H9 (cell line): Measurements from ENCODE around the gene YBEY. TPM values are rescaled to one million over a fixed set of nuclear protein-coding genes. Genes with fewer than 3 reads are reported as not detected.

ENCODE experiments used
- DNase-seq: peaks from one replicate; pipeline ENCODE4 v3.0.0-alpha.2; 2017
- H2AFZ ChIP-seq: one replicate; pipeline ENCODE4 v1.6.1; 2013; ENCODE audit warnings: mild to moderate bottlenecking, low read length, control low read depth, moderate library complexity
- H2AK5ac ChIP-seq: 2 replicates; pipeline ENCODE4 v1.6.1; 2013; ENCODE audit warnings: low read length, control low read depth, mixed read lengths; ENCODE audit not compliant: insufficient read length
- H2BK120ac ChIP-seq: one replicate; pipeline ENCODE4 v1.6.1; 2013; ENCODE audit warnings: low read depth, mild to moderate bottlenecking, low read length, control low read depth, inconsistent platforms; ENCODE audit not compliant: poor library complexity, severe bottlenecking
- H2BK12ac ChIP-seq: 2 replicates; pipeline ENCODE4 v1.6.1; 2013; ENCODE audit warnings: low read length, control low read depth, mixed read lengths, low read depth; ENCODE audit not compliant: insufficient read length
- H2BK15ac ChIP-seq: 2 replicates; pipeline ENCODE4 v1.6.1; 2013; ENCODE audit warnings: low read depth, low read length, control low read depth
- H2BK20ac ChIP-seq: one replicate; pipeline ENCODE4 v1.6.1; 2013; ENCODE audit warnings: low read depth, mild to moderate bottlenecking, low read length, control low read depth, inconsistent platforms; ENCODE audit not compliant: poor library complexity, severe bottlenecking
- H2BK5ac ChIP-seq: 2 replicates; pipeline ENCODE4 v1.6.1; 2013; ENCODE audit warnings: low read length, control low read depth, mixed read lengths; ENCODE audit not compliant: insufficient read length
- H3K14ac ChIP-seq: 2 replicates; pipeline ENCODE4 v1.6.1; 2013; ENCODE audit warnings: low read length, control low read depth; ENCODE audit not compliant: insufficient read depth
- H3K18ac ChIP-seq: 2 replicates; pipeline ENCODE4 v1.6.1; 2013; ENCODE audit warnings: low read depth, mild to moderate bottlenecking, mixed read lengths, low read length, control low read depth; ENCODE audit not compliant: insufficient read length
- H3K23ac ChIP-seq: 2 replicates; pipeline ENCODE4 v1.6.1; 2013; ENCODE audit warnings: low read length, control low read depth, mixed read lengths, low read depth; ENCODE audit not compliant: insufficient read length
- H3K23me2 ChIP-seq: 2 replicates; pipeline ENCODE4 v1.6.1; 2013; ENCODE audit warnings: low read depth, mild to moderate bottlenecking, mixed read lengths, low read length, control low read depth; ENCODE audit not compliant: insufficient read length, poor library complexity, severe bottlenecking
- H3K27ac ChIP-seq: 2 replicates; pipeline ENCODE4 v1.5.1; 2013; ENCODE audit warnings: low read length, control low read depth, mixed read lengths, low read depth; ENCODE audit not compliant: insufficient read length
- H3K27me3 ChIP-seq: 2 replicates; pipeline ENCODE4 v1.6.1; 2013; ENCODE audit warnings: low read length, control low read depth, inconsistent platforms; ENCODE audit not compliant: insufficient read depth
- H3K4ac ChIP-seq: 2 replicates; pipeline ENCODE4 v1.6.1; 2013; ENCODE audit warnings: low read depth, mild to moderate bottlenecking, control low read depth, inconsistent platforms, low read length, moderate library complexity
- H3K4me1 ChIP-seq: 2 replicates; pipeline ENCODE4 v1.6.1; 2013; ENCODE audit warnings: low read length, control low read depth, inconsistent platforms; ENCODE audit not compliant: insufficient read depth
- H3K4me2 ChIP-seq: 2 replicates; pipeline ENCODE4 v1.6.1; 2013; ENCODE audit warnings: low read length, control low read depth, mixed read lengths; ENCODE audit not compliant: insufficient read length, insufficient read depth
- H3K56ac ChIP-seq: 2 replicates; pipeline ENCODE4 v1.6.1; 2013; ENCODE audit warnings: low read depth, mild to moderate bottlenecking, mixed read lengths, low read length, control low read depth; ENCODE audit not compliant: insufficient read length
- H3K79me1 ChIP-seq: 2 replicates; pipeline ENCODE4 v1.6.1; 2013; ENCODE audit warnings: low read depth, mild to moderate bottlenecking, moderate library complexity, low read length, control low read depth, inconsistent platforms; ENCODE audit not compliant: insufficient read depth, poor library complexity, severe bottlenecking
- H3K79me2 ChIP-seq: 2 replicates; pipeline ENCODE4 v1.6.1; 2013; ENCODE audit warnings: low read length, control low read depth, inconsistent platforms; ENCODE audit not compliant: insufficient read depth
- H3K9ac ChIP-seq: 2 replicates; pipeline ENCODE4 v1.6.1; 2013; ENCODE audit warnings: low read length, control low read depth, mixed read lengths; ENCODE audit not compliant: insufficient read length; ENCODE audit errors: extremely low read depth
- H3K9me3 ChIP-seq: one replicate; pipeline ENCODE4 v1.6.1; 2013; ENCODE audit warnings: low read depth, low read length, inconsistent platforms; ENCODE audit not compliant: control insufficient read depth
- H3T11ph ChIP-seq: one replicate; pipeline ENCODE4 v1.6.1; 2013; ENCODE audit warnings: mild to moderate bottlenecking, low read length, control low read depth, inconsistent platforms
- H4K20me1 ChIP-seq: one replicate; pipeline ENCODE4 v1.6.1; 2013; ENCODE audit not compliant: control insufficient read depth, insufficient read length, insufficient read depth
- H4K5ac ChIP-seq: 2 replicates; pipeline ENCODE4 v1.6.1; 2013; ENCODE audit warnings: low read depth, mild to moderate bottlenecking, mixed read lengths, low read length, control low read depth; ENCODE audit not compliant: insufficient read length
- H4K8ac ChIP-seq: replicated peaks from 2 replicates; pipeline ENCODE4 v1.6.1; 2013; ENCODE audit warnings: low read length, control low read depth, mixed read lengths, low read depth; ENCODE audit not compliant: insufficient read length
- H4K91ac ChIP-seq: 2 replicates; pipeline ENCODE4 v1.6.1; 2013; ENCODE audit warnings: low read depth, mild to moderate bottlenecking, moderate library complexity, mixed read lengths, low read length, control low read depth; ENCODE audit not compliant: insufficient read length
- H3K27ac Mint-ChIP-seq, 3 experiments: 2 replicates in 2 of 3; 3 replicates in 1 of 3; pipeline ENCODE4 v1.8.0; 2020 to 2021; ENCODE audit warnings: mixed read lengths in 3 of 3, mild to moderate bottlenecking in 1 of 3, moderate library complexity in 1 of 3
- H3K27me3 Mint-ChIP-seq: 2 replicates; pipeline ENCODE4 v1.8.0; 2021; ENCODE audit warnings: low read depth, mild to moderate bottlenecking, moderate library complexity, mixed read lengths
- H3K36me3 Mint-ChIP-seq, 3 experiments: 2 replicates in 2 of 3; 3 replicates in 1 of 3; pipeline ENCODE4 v1.8.0; 2020 to 2021; ENCODE audit warnings: low read depth in 3 of 3, mixed read lengths in 3 of 3; ENCODE audit not compliant: insufficient read depth in 1 of 3
- H3K4me1 Mint-ChIP-seq, 2 experiments: 2 replicates each; pipeline ENCODE4 v1.8.0; 2020; ENCODE audit warnings: mixed read lengths in 2 of 2
- H3K4me3 Mint-ChIP-seq, 2 experiments: 2 replicates in 1 of 2; 3 replicates in 1 of 2; pipeline ENCODE4 v1.8.0; 2020 to 2021; ENCODE audit warnings: mild to moderate bottlenecking in 2 of 2, mixed read lengths in 2 of 2, moderate library complexity in 1 of 2
- H3K9me3 Mint-ChIP-seq, 2 experiments: 2 replicates in 1 of 2; 3 replicates in 1 of 2; pipeline ENCODE4 v1.8.0; 2020; ENCODE audit warnings: mild to moderate bottlenecking in 2 of 2, mixed read lengths in 2 of 2, moderate library complexity in 1 of 2
- WGBS: extraction: QIAGEN DNeasy Blood & Tissue Kit; methylation state at CpG from one replicate; pipeline ENCODE4 v1.1.7; 2013; ENCODE audit warnings: missing lambda C conversion rate, low lambda C conversion rate, mixed read lengths; ENCODE audit not compliant: insufficient read length; ENCODE audit errors: extremely low coverage; 5-methylcytosine and 5-hydroxymethylcytosine counted together
- total RNA-seq: library from RNA; stranded (reverse); gene quantifications from 2 replicates; pipeline ENCODE4 v1.2.1, GENCODE V29; 2021
- TF ChIP-seq, protein P1 (sequence below): fragments of 200-600 bp; sonication (generic); conservative IDR thresholded peaks from 3 replicates; pipeline ENCODE4 v1.8.0; 2021; ENCODE audit warnings: antibody characterized with exemption, mild to moderate bottlenecking

The YBEY gene
- total RNA-seq, 1 experiment from 2014 or later: 26.2 TPM

GRCh38 chr21:46265736-46266525, 20.2 kb upstream of the YBEY start:
- Mint-ChIP-seq H3K9me3 (no peaks in the 10 kb centered on the region), H3K27me3 (no peaks in the 10 kb centered on the region), H3K27ac (peak overlapping the region; percentile 17 to 66 (median 58); a peak in 4 of 7 replicates), H3K4me1 (no peaks in the 10 kb centered on the region), H3K4me3 (no peak overlapping the region), H3K36me3 (peaks cover 38 to 82% (median 79%) of the 10 kb centered on the region in 3 experiments; a peak in 6 of 7 replicates)
- H4K8ac ChIP-seq: no peak overlapping the region
- H3K14ac ChIP-seq: no peak overlapping the region
- no peak overlapping the region for H3K9ac ChIP-seq
- H2BK20ac ChIP-seq: no peak overlapping the region
- no peak overlapping the region for H3K18ac ChIP-seq
- H3K27me3 ChIP-seq: no peaks in the 10 kb centered on the region
- no peak overlapping the region for H3K4ac ChIP-seq
- H2BK120ac ChIP-seq: no peak overlapping the region
- H3K79me1 ChIP-seq: no peaks in the 10 kb centered on the region
- H3K23me2 ChIP-seq: no peaks in the 10 kb centered on the region
- no peak overlapping the region for H2AFZ ChIP-seq
- H3T11ph ChIP-seq: no peak overlapping the region
- DNase-seq: no peak
- no peaks in the 10 kb centered on the region for H3K79me2 ChIP-seq
- H3K23ac ChIP-seq: no peak overlapping the region
- H4K91ac ChIP-seq: no peak overlapping the region
- H4K20me1 ChIP-seq: no peaks in the 10 kb centered on the region
- H2BK15ac ChIP-seq: no peak overlapping the region
- no peak overlapping the region for H3K56ac ChIP-seq
- no peaks in the 10 kb centered on the region for H3K4me1 ChIP-seq
- H4K5ac ChIP-seq: no peak overlapping the region
- H3K9me3 ChIP-seq: no peaks in the 10 kb centered on the region
- WGBS: no CpG with 5 or more reads among the region's 26 CpGs
- H2AK5ac ChIP-seq: no peak overlapping the region
- no peak overlapping the region for H3K4me2 ChIP-seq
- H3K27ac ChIP-seq: no peak overlapping the region
- TF ChIP-seq, protein P1, sequence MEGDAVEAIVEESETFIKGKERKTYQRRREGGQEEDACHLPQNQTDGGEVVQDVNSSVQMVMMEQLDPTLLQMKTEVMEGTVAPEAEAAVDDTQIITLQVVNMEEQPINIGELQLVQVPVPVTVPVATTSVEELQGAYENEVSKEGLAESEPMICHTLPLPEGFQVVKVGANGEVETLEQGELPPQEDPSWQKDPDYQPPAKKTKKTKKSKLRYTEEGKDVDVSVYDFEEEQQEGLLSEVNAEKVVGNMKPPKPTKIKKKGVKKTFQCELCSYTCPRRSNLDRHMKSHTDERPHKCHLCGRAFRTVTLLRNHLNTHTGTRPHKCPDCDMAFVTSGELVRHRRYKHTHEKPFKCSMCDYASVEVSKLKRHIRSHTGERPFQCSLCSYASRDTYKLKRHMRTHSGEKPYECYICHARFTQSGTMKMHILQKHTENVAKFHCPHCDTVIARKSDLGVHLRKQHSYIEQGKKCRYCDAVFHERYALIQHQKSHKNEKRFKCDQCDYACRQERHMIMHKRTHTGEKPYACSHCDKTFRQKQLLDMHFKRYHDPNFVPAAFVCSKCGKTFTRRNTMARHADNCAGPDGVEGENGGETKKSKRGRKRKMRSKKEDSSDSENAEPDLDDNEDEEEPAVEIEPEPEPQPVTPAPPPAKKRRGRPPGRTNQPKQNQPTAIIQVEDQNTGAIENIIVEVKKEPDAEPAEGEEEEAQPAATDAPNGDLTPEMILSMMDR: no peak
- no peak overlapping the region for H2BK5ac ChIP-seq
- H2BK12ac ChIP-seq: no peak overlapping the region
